KOPT-K1 (cell line): Measurements from ENCODE around the gene HGF.

Experiments
- H3K27ac ChIP-seq: fragments of 200-600 bp; sonication (generic); 2 replicates; pipeline ENCODE4 v1.5.1; 2016; ENCODE audit warnings: antibody characterized with exemption, mild to moderate bottlenecking, low read depth, low read length; ENCODE audit not compliant: poor library complexity, severe bottlenecking
- H3K36me3 ChIP-seq: fragments of 200-600 bp; sonication (generic); 2 replicates; pipeline ENCODE4 v1.5.1; 2017; ENCODE audit warnings: antibody characterized with exemption, mild to moderate bottlenecking, low read length, moderate library complexity; ENCODE audit not compliant: insufficient read depth
- H3K9me3 ChIP-seq: fragments of 200-600 bp; sonication (generic); 2 replicates; pipeline ENCODE4 v1.5.1; 2017; ENCODE audit warnings: antibody characterized with exemption, low read length, mild to moderate bottlenecking; ENCODE audit not compliant: insufficient read depth, poor library complexity, severe bottlenecking

HGF gene

GRCh38 chr7:81662531-81662930 is 107.3 kb downstream of the HGF start:
- H3K36me3 ChIP-seq = no peaks in the 10 kb centered on the region
- no peaks in the 10 kb centered on the region for H3K9me3 ChIP-seq
- no peak overlapping the region for H3K27ac ChIP-seq

- H3K9me3 ChIP-seq = no peaks in the 10 kb centered on the region
- H3K36me3 ChIP-seq = no peaks in the 10 kb centered on the region
- no peak overlapping the region for H3K27ac ChIP-seq
Measured at GRCh38 chr7:81659697-81660395, 110.0 kb downstream of the HGF start.

GRCh38 chr7:81657551-81657950 is 112.3 kb downstream of the HGF start:
- Histone ChIP-seq H3K9me3 (peaks cover 1% of the 10 kb centered on the region), H3K36me3 (no peaks in the 10 kb centered on the region), H3K27ac (no peak overlapping the region)

DNA sequence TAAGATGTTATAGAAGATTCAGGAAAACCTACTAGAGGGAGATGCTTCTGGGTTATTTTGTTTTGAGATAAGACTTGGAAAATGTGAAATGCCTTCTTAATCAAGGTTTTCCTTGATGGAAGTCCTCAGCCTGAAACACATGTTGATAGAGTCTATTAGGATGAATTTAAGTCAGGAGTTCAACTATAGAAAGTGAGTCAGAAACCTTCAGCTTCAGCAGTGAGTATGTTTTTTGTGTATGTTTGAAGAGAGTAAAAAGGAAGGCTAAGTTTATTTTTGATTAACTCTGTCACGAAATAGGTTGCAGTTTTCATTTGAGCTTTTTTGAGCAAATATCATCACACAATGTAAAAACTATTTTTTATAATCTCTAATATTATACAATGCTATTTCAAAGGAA is 114.6 kb downstream of the HGF start:
- Histone ChIP-seq H3K27ac (no peak overlapping the region), H3K36me3 (no peaks in the 10 kb centered on the region), H3K9me3 (peaks cover 5% of the 10 kb centered on the region)

GRCh38 chr7:81652225-81652624 is 117.6 kb downstream of the HGF start:
- no peaks in the 10 kb centered on the region for H3K36me3 ChIP-seq
- H3K9me3 ChIP-seq = peaks cover 5% of the 10 kb centered on the region
- no peak overlapping the region for H3K27ac ChIP-seq
